GM18870 (cell line): ENCODE data around the gene HOXB13.
"Not testable (repeated sequence)": the region's sequence is repeated elsewhere in the genome, so short reads cannot be mapped to it uniquely, and the experiment has no call there.

Source experiments
- ATAC-seq: cut with Tn5 transposase; IDR thresholded peaks from one replicate; pipeline ENCODE4 v1.9.1; 2021; ENCODE audit warnings: moderate library complexity; ENCODE audit not compliant: unreplicated experiment

Gene HOXB13

DNA sequence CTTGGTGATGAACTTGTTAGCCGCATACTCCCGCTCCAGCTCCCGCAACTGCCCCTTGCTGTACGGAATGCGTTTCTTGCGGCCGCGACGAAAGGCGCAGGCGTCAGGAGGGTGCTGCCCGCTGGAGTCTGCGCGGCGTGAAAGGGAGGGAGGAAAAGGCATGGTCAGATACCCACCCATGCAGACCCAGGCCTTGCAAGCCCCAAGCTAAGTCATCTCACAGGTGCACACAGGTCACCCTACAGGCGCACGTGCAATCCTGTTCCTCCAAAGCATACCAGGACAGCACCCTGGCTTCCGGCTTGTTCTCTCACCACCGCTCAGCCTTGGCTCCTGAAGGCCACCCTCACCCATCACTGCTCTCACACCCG lies 1.6 kb downstream of the HOXB13 start:
- ATAC-seq = no peak

DNA sequence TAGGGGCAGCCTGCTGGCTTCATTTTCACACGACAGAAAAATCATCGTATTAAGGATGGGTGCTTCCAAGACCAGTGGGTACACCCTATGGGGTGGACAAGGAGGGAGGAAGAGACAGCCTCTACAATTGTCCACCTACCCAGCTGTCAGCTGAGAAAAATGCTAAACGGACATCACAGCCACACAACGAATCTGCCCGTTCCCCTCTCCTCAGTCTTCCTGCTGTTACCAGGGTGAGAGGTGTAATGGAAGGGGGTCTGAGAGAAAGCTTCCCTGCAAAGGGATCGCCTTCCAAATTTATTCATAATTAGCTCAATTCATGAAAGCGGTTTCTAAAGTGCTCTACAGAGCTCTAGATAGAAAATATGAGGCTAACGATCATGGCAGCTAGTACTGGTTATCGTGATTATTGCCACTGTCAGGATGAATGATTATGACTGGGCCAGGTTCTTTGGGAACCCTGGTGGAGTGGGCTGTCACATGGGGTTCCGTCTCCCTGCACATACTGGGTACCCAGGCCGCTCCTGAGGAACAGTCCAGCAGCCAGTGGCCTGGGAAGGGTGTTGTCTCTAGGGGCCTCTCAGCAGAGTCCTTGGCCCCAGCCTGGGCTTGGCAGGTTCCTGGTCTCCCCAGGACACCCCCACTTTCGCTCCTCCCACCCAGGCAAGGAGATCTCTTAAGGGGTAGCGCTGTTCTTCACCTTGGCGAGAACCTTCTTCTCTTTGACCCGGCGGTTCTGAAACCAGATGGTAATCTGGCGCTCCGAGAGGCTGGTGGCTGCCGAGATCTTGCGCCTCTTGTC lies 2.2 kb downstream of the HOXB13 start:
- ATAC-seq = no peak

DNA sequence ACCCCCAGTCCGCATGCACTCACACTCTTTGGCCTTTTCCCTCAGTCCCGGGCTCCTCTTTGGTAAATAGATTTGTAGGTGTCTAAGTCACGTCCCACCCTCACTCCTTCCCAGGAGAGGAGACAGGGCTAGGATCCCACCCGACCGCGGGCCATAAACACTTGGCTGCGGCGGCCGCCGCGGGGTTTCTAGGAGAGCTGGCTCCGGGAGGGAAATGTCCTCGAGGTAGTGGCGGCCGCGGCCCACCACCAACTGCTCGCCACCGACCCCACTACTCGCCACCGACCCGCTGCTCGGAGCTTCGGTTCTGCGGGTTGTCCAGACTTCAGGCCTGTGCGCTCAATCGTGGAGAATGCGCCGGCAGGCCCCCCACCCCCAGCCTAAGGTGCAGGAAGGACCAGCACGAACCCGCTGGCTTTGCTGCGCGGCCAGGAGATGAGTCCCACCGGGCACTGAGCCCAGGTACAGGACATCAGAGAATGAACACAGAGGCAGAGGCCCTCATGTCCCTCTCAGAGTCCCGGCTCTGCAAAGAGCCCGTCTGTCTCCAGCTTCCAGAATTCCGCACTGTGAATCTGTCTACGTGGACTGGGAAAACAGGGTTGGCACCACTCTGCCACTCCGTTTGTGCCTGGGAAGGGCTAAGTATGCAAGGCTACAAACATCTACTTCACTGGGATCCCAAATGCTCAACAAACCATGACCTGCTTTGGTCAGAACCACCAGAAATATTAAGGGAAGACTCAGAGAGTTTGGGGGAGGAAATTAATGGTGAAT lies 3.1 kb downstream of the HOXB13 start:
- no peak for ATAC-seq

DNA sequence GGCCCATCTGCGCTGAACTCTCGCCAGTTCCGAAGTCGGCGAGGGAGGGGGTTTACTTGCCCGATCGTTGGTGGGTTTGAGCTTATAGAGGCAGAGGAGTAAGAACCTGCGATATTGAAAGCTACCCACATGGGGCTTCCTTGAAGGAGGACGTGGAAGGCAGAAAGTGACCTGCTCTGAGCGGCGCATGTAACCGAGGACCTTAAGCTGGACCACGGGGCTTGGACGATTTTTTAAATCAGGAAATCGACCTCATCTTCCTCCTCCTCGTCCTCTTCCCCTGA lies 3.6 kb downstream of the HOXB13 start:
- ATAC-seq = no peak

DNA sequence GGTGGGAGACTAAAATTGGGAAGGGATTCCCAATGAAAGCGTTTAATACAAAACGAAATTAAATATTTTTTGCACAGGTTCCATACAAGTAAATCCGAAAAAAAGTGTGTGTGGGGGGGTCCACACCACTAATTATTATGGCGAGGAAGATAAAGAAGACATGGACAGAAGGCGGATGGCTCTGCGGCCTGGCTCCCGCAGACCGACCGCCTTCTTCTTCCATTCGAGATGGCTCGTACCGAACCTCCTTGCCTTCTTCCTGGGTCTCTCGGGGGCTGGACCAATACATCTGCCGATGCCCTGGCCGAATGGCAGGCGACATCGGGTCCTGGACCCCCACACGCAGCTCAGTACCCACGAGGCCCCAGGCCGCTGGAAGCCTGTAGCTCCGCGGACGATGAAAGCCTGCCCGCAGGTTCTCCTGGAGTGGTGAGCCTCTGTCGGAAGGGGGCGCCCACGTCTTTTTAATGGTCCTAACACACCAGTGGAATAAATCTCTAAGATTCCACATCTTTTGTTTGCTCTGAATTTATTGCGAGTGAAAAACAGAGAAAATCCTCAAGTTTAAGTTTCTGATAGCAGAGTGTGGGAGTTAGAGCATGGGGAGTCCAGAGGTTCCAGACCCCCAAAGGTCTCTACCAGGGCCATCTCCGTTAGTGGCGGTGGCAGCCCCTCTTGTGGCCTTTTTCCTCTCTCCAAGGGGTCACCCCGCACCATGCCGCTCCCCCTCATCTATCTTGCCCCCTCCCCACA lies 4.1 kb downstream of the HOXB13 start:
- no peak for ATAC-seq

DNA sequence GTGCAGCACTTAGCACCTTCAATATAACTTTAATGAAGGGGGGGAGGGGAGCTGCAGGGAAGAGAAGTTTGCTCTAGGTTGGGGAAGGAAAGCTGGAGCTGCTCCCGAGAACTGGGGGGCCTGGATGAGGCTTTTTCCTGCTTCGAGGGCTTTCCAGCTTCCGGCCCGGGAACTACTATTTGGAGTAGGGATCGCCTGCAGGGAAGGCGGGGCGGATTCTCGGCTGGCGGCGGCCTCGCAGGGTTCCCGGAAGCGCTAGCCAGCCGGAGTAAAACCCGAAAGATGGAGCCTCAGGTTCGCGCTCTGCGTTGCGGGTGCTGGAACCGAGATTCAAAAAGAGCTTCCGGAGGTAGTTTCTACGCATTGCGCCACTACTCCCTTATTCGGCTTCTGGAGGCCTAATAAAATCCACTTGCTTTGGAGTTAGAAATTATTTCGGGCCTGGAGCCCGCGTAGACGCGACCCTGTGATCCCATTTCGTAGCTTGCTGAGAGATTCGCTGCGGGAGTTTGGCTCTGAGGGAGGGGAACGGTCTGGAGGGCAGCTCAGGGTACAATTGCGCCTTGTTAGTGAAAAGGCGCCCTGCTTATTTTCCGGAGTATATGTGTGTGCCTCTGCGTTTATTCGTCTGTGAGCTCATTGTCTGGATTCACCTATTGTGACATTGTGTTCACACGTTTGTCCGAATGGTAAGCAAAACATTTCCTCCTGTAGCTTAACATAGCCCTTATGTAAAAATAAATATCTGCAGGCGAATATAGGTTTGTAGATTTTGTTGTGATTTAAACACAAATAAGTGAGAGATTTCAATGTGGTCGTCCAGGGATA lies 4.9 kb downstream of the HOXB13 start:
- no peak for ATAC-seq

DNA sequence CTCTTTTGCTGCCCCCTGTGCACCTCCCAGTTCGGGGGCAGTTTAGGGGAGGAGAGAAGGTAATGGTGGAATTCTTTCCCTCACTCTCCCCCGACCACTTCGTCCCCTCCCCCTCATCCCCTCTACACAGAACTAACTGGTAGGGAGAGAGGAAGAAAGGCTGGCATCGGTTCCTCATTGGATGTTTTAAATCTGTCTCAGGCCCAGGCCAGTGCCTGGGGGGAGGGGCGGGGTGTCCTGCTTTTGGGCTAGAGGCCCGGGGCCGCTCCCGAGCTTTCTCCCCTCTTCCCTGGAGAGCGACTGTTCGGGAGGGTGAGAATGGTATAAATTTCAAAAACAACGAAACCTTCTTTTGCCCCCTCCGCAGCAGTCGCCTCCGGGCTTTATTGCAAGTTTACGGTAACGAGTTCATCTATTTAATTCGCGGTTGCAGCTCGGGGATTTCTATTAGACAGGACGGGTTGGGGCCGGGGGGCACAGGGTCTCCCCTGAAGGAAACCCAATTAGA lies 5.6 kb downstream of the HOXB13 start, which contains the start of gene PRAC2:
Gene PRAC2 (plus strand): TSS at position 271 of the 508 bp plus-strand sequence. CDS start 1,226 bp downstream, outside the sequence.
- ATAC-seq = no peak

DNA sequence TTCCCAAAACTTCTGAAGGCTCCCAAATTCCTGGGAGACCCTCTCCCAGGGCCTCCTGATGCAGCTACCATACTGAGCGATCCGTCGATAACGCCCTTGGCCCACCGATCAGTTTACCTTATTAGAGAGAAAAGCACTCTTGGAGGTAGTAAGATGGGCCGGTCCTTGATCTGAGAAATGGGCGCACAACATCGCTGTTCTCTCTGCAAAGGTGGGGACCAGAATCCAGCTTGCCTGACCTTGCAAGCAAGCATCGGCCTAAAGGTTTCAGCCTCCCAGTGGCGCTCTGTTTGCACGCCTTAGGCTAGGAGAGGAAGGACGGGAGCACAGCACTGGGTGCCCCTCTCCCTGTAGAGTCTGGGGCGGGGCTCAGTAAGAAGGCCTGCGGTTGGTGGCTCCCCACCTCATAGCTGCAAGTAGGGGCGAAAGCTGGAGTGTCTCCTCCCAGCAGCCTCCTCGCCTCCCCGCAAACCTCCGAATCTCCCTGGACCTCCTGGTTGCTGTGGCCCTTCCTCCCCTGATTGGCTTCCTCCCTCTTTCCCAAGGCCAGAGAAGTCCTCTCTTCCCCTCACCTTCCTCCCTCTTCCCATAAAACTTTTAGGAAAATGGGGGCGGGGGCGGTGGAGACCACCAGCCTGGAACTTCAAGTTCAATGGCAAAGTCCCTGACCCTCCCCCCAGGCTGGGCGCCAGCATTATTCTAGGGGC lies 6.2 kb downstream of the HOXB13 start, which contains the start of gene PRAC1:
Gene PRAC1 (minus strand): TSS at position 318 of the 707 bp plus-strand sequence. CDS start 126 bp downstream, at position 192.
- ATAC-seq = no peak

DNA sequence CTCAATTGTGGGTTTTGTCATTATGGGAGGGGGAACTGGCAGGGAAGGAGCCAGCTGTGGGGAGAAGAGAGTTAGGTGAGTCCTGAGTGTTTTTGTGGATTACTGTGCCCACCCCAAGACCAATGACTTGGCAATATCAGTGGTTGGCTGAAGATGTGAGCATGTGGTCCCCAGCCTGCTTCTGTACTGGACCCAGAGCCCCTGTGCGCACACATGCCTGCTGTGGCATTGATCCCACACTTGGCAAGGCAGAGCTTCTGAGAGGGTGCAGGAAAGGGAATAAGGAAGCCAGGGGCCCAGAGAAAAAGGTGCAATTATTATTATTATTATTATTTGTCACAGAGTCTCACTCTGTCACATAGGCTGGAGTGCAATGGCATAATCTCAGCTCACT lies 7.5 kb downstream of the HOXB13 start:
- no peak for ATAC-seq

DNA sequence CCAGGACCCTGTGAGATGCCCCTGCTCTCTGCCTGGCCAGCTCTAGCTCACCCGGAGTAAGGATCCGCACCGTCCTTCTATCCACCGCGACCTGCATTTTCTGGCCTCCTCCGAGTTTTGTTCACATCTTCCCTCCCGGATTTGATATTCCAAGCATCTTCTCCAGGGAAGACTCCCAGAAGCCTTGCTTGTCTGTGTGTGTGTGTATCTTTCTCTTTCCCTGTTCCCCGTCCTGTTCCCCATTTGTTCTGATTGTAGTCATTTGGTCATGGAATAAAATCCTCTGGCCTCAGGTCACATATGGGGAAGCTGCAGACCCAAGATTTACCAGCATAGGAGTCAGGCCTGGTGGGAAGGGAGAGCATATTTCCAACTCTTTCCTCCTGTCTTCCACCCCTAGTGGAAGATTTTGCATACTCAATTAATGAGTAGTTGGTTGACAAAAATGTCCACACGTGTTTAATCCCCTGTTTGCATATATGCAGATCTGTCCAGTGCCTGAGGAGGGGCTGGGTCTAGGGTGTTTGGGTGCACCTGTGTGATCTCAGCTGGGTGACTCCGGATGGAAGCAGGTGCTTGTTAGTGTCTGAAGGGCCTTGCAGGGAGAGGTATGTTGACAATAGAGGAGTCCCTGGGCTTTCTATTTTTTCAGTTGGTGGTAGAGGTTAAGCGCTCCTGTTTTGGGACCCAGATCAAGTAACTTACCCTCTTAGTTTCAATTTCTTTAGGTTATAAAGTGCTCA lies 8.1 kb downstream of the HOXB13 start:
- no peak for ATAC-seq

DNA sequence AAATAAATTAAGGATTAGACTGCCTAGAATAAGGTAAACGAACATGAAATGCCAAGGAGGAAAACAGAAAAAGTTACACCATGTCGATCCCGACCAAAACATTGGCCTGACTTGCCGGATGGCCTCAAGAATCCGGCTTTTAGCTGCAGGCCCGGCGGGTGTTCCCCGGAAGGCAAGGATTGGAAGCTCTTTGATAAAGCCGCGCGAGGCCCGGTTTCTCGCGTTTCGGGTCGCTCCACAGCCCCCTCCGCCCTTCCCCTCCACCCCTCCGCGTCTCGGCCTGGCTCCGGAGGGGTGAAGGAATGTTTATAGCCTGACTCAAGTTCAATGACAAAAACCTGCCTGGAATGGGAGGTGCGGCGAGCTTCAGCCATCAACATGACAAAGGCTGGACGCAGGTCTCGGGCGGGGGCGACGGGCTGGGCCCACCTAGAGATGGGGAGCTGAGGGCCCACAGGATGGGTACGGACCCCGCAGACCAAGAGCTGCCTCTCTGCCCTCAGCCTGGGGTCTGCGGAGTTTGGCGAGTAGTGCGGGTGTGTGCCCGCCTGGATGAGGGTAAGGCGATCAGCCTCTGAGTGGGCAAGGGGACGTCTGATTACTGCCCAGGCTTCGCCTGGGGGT lies 8.8 kb downstream of the HOXB13 start:
- ATAC-seq = no peak

DNA sequence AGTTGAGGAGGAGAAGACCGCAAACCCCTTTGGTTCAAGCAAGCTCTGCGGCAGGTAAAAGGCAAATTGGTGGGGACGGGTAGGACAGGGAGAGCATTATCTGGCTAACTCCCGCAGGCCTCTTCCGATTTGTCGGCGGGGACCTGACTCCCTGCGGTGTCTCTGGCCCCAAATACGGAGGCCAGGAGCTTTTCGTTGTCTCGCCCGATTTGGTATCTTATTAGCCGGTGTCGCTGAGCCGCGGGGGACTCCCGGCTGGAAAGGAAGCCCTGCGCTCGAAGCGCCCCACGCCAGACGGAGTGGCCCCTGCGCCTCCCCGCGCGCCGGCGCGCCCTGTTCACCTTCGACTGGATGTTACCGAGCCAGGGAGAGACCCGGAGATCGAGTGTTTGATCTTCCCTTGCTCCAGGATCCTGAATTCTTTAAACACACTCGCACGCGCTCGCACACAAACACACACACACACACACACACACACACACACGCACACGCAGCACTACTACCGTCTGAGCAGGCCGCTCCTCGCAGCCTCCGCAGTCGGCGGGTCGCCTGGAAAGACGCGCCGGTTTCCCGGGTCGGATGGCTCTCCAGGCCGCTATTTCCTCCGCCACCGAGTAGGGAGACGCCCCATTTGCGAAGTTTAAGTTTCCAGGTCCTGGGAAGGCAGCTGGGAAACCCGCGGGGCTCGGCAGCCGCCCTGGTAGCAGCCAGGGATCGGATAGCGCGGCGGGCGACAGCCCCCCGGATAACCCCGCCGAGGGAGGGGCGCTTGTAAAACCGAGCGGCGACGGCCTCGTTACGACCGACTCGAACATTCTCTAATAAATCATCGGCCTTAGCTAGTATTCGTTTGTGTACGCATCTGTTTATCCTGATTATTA lies 9.5 kb downstream of the HOXB13 start:
- ATAC-seq = no peak

DNA sequence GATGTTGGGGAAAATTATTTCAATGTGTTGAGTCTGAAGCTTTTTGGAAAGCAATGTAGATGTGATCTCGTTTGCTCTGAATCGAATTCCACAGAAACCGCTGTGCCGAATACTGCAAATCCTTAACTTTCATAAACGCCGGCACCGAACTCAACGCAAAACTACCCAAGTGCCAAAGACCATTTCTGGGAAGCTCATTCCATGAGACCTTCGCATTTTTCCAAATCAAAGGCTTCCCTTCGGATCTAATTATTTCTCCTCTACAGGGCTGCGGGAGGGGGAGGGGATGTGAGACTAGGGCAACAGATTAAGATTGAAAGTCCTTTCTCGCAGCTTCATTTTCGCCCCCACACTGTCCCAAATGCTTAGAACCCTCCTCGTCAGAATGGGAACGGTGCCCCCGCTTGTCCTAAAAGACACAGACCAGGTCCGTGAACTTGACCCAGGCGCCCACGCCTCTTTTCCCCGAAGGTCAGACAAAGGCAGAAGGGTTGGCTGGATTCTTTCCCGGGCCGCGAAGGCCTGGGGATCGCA lies 10.3 kb downstream of the HOXB13 start:
- no peak for ATAC-seq

DNA sequence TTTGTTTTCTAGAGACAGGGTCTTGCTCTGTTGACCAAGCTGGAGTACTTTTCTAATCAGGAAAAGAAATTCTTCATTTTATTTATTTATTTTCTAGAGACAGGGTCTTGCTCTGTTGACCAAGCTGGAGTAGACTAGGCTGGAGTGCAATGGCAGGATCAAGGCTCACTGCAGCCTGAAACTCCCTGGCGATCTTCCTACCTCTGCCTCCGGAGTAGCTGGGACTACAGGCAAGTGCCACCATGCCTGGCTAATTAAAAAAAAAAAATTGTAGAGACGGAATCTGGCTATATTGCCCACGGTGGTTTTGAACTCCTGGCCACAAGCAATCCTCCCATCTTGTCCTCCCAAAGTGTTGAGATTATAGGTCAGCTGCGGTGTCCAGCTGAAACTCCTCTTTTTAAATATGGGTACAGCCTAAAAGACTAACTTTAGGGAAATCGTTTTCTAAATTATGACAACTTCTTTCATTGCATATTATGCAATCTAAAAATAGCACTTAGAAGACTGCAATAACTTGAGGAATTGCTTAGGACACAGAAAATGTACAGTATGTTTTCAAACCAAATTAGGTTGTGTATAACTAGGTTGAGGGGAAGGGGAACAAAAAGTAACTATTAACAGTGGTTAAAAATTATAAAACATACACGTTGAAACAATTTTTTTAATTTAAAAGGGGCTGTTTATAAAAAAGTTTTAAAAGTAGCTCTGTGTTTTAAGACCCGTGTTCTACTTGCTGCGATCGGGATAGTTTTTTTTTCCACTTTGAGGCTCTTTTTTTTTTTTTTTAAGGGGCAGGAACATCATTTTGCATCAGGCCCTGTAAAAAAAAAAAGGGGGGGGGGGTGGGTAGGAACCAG lies 11.0 kb downstream of the HOXB13 start:
- no peak for ATAC-seq

DNA sequence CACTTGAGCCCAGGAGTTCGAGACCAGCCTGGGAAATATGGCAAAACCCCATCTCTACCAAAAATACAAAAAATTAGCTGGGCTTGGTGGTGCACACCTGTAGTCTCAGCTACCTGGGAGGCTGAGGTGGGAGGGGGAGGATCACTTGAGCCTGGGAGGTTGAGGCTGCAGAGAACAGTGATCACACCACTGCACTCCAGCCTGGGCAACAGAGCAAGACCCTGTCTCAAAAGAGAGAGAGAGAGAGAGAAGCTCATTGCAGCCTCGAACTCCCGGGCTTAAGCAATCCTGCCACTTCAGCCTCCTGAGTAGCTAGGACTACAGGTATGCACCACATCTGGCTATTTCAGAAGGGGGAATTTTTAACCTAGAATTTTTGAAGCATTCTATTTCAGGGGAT lies 12.0 kb downstream of the HOXB13 start:
- not testable (repeated sequence) for ATAC-seq

DNA sequence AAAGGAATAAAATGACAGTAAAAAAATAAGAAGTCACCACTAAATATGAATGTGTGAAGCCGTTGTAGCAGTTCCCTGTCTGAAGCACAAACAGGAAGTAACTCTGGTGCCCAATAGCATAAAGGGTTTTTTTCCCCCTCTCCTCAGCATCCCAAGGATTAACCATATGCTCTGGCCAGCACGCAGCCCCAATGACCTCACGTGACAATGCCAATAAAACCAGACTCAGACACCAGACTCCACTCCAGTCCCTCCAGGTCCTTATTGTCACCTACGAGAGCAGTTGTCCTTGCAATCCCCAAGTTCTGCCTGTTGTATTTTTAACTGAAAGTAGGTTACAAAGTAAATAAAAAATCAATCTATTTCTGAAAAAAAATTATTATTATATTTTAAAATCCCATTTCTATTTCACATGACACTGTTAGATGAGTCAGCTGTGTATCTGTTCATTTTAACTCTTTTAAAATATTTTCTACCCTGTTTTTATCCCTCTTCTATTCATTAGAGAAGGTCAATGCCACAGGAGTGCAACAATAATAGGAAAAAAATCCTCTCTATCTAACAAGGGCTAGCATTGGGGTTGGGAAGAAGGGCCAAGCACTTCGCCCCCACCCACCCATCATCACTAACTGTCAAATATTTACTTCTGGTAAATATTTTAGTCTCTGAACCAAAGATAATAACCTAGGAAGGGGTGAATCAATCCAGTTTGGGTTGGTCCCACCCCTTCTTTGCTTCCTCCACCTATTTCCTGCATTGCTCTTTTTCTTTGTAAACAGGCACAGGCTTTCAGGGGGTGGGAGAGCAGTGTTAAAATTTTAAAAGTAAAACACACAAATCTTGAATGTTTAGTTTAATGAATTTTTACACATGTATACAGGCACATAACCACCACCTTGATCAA lies 12.8 kb downstream of the HOXB13 start:
- no peak for ATAC-seq
